T-helper 22 cell (primary cell): ENCODE measurements around the gene MRGPRE.

Experiments used
- DNase-seq: peaks from one replicate; pipeline ENCODE4 v3.0.0-alpha.2; 2020; ENCODE audit warnings: low read depth

MRGPRE gene

DNA sequence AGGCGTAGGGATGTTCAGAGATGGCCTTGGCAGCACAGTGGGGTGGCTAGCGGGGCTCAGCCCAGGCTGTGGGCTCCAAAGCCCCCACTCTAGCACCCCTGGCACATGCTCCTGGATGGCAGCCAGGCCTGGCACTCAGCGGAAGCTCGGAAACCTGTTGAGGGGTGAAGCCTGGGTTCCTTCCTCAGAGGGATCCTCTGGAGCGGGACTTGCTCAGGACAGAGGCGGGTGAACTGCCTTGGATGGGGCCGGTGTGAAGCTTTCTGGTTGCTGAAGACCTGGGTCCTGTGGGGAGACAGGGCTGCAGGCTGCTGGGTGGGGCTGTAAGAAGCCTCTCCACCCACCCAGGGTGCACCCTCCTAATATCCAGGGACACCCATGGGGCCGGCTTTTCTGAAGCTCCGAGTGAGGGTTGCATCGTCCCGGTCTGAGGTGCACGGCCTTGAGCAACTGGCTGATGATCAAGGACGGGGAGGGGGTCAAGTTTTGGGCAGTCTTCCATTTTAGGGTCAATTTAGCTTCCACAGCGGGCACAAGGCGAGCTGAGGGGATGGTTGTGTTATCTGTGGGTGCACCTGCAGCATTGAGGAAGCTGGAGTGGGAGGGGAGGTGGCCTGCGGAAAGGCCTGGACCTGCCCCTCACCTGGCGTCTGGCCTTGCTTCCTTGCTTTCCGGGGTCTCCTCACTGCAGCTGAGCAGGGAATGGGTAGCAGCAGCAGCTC is 5.2 kb downstream of the MRGPRE start:
- no peak for DNase-seq

DNA sequence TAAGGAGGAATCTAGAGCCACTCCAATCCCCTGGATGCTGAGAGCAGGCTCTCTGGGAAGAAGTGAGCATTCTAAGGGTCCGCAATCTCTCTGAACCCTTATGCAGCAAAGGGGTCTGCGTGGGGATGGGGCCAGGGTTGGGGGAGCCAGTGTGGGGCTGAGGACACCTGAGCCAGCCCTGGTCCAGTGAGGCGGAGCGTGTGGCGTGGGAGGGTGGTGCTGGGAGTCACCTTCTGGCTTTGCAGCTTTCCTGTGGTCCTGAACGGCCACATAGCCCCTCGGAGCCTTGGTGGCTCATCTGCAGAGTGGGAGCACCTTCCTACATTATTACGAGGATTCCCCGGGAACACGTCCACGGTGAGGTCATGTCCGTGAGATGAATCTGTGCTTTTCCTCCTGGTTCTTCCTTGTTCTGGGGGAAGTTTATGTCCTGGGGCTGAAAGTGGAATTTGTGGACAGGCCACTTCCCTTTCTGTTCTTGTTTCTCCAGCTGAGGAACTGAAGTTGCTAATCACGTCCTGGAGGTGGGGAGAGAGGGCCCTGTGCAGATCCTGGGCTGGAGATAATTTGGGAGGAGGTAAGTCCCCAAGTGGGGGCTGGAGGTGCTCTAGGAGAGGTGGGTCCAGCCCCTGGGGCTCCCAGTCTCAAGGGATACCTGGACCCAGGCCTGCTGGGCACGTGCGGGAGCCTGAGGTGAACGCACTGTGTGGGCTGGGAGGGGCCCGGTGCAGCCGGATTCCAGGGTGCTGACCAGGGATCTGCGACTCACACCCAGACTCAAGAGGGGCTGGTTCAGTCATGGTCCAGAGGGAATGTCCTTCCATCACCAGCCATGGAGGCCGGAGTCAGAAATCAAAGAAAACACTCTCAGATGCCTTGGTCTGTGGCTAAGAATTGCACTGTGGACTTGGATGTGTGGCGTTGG is 6.1 kb downstream of the MRGPRE start:
- no peak for DNase-seq

DNA sequence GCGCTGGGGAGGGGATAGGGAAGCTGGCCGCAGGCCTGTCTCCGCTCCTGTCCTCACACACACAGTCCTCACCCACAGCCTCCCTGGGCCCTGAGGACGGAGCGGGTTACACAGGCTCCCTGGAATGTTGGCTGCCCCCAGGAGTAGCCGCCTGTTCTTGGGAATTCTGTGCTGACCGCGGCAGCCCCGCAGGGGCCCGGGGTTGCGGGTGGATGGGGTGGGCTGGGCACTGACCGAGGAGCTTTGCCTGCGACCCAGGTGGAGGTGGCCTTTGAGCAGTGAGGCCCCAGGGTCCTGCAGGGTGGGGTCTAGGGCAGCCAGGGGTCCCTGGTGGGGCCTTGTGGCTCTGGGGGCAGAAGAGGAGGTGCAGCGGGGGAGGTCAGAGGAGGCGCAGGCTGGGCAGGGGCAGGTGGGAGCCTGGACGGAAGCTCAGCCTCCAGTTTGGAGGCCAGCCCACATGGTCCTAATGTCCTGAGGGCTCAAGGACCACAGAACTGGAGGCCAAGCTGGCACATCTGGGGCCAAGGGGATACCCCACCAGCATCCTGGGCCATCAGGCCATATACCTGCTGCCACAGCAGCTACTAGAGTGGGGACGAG is 7.0 kb downstream of the MRGPRE start:
- no peak for DNase-seq

DNA sequence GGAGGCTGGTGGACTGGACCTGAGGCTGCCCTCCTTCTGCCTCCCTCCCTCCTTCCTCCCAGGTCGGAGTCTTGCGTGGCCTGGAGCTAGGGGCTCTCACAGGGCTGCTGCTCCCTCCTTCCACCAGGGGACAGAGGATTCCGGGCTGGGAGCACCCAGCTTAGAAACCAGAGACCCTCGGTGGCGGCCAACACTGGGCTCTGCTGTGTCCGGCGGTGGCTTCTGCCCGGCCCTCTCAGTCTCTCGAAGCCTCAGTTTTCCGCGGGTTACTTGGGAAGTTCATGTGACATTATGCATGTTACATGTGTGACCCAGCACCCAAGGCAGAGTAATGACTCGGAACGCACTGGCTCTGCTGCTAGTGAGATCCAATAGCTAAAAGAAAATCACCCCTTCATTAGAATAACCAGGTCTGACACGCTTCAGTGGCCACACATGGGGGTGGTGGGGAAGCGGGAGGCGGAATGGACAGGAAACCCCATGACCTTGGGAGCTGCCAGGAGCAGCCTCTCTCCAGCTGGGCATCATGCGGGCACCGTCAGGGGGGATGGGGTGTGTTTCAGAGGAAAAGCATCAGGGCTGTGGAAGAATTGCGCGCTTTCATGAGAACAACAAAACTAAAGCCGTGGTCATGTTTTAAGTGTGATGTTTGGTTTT is 7.7 kb downstream of the MRGPRE start:
- DNase-seq, result no peak

DNA sequence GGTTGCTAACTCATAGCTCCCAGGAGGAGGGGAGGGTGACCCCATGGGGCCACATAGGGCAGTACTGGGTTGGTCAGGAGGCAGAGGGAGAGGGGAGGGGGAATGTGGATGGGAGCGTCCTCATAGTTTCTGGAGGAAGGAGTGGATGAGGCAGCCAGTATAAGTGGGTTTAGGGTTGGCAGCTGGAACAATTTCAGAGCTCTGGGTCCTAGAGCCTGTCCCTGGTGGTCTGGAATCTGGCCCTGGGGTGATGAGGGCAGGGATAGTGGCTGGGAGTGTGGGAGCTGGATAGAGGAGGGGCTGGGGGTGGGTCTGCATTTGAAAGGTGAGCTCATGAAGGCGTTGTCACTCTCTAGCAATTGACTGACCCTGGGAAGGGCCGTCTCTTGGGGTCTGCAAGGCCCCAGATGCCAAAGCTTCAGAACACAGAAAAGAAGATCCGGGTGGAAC is 8.3 kb downstream of the MRGPRE start:
- DNase-seq, result no peak

DNA sequence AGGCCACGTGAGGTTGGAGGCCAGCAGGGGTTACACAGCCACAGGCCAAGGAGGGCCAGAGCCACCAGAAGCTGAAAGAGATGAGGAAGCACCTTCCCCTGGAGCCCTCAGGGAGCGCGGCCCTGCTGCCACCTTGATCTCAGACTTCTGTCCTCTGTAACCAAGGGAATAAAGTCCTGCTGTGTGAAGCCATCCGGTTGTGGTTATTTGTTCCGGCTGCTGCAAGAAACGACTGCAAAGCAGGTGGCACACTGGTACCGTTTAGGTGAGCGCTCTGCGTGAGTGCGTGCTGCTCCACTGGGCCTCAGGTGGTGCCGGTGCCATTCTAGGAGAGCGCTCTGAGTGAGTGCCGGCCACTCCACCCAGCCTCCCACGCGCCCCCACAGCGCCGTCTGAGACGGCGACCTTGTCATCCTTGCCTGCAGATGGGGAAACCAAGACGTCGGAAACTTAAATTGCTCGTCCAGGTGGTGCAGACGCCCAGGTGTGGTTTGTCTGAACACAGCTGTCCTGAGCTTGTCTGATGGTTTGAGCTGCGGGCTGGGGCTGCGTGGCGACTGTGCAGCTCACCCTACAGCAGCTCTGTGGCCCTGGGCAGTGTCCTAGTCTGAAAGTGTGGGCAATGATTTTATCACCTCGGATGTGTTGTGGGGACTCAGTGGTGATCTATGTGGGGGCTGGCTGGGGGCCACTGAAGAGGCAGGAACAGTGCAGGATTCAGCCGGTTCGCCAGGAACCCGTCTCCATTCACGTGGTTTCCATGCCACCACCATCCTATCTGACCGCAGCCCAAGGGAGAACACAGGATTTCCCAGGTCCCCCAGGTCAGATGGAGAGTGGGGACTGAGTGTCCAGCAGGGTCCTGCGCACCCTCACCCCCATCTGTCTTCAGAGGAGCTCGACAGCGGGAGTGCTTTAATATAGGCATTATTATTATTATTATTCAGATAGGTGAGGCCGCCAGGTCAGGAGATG is 9.0 kb downstream of the MRGPRE start:
- DNase-seq, result no peak

DNA sequence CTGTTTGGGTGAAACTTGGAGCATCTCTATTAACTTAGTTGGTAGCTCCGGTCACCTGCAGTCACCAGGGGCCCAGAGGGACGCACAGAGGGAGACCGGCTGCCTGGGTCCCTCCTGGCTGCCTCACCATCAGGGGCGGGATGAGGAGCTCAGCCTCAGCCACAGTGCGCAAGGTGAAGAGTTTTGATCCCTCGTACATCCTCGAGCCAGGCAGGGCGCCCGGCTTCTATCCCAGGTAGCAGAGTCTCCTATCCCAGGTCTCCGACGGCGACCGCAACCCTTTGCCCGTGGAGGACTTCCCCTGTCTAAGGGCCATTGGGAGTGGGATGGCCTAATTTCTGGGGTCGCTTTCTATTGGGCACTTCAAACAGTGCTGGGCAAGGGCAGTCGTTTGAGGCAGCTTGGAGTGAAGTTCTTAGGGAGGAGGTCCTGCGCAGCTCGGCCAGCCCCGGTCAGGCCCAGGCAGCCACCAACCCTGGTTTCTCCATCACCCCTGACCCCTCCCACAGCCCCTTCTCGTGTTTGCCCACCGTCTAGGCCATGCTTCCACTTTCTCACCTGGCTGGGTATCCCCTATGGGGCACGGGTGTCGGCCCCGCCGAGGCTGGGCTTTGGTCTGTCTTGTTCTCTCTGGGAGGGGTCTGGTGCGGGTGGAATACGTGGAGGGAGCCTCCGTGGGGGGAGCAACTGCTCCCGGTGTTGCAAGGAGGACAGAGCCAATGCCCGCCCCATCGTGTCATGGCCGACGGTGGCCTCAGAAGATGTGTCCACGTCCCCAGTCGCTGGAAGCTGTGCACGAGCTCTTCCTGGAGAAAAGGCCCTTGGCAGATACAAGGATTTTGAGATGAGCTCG is 10.0 kb downstream of the MRGPRE start:
- no peak for DNase-seq

DNA sequence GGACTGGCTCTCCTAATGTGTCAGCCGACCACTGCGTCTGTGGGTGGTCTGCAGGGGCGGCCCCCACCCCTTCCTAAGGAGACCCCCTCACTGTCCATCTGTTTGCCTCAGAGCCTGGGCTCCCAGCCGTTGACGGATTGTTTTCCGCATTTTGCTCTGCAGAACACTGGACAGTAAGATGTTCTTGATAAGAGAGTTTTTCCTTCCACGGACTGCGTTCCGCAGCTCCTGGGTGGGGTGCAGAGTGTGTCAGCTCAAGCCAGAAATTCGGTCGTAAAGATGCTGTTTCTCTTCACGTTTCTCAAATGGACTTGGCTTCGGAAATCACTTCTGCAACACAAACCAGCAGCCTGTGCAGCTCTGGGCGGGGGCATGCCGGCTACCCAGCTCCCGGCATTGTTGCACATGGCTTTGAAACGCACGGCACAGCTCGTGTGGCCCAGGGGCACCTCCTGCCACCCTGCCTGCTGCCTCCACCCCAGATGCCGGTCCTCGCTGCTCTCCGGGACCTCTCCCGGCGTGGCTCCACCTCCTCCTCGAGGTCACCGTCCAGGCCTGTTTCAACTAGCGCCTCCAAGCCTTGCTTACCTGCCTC is 10.7 kb downstream of the MRGPRE start:
- DNase-seq, result no peak

DNA sequence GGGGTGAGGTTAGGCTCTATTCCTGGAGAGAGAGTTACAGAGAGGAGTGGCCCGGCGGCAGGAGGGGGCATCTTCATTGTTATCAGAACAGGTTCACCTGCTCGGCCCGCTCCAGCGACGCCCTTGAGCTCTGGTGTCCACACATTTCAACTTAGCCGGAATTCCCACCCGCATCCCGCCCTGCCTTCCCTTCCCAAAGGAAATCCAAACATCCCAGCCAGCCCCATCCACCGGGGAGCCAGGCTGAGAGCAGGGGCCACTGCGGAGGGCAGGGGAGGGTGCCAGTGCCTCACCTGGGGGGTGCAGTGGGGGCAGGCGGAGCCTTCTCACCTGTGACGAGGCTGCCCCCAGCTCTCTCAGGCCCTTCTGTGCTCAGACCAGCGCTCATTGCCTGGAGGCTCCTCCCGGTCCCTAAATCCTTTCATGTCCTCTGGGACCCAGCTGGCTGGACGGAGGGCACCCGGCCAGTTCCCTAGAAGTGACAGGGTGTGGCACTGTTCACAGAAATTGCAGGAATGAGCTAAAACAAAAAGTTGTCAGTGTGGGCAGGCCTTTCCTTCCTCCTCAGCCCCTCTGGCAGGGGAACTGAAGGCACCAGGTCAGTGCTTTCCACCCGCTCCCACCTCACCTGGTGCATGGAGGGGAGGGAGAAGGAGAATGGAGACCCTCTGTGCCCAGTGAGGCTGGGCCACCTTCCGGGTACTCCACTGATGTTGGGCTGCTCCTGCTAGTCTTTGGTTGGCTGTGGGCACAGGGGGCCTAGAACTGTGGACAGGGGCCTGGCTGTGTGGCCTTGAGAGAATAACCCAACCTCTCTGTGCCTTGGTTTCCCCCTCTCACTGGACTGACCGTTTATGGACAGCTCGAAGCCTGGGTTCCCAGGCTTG is 11.5 kb downstream of the MRGPRE start:
- DNase-seq, result no peak

DNA sequence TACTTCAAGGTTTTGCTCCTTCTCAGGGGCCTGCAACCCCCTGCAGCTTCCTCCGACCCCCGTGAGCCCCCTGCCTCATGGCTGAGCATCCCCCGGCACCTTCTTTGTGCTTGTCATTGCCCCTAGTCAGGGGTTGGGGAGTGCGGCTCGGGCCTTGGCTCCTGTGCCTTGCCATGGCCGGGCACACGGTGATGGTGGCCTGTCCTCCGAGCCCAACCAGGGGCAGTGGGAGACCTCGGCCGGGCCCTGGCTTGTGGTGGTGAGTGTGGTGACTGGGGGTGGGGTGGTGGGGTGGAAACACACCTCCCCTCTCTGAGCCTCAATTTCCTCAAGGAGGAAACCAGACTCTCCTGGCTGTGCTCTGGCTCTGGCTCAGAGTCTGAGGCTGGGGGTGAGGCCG is 12.1 kb downstream of the MRGPRE start:
- DNase-seq, result no peak

DNA sequence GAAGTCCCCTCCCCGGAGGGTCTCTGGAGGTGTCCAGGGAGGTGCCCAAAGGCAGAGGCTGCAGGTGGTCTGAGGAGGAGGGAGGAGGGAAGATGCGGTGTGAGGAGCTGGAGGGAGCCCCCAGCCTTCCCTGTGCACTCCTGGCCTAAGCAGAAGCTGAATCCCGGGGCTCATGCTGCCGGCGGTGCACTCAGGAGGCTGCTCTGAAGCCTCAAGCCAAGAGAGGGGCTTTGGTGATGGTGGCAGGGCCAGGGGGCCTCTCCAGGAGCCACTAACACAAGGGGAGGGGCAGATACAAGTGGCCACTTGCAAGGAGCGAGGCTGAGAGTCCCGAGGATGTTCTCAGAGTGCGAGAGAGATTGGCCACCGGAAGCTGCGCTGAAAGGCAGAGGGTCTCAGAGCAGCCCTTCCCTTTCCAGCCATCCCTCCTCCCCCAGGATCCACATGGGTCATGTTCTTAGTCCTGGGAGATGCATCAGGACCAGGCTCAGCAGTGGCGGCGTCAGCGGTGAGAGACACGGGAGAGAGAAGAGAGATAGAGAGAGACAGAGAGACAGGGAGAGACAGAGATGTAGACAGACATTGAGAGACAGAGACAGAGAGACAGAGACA is 12.8 kb downstream of the MRGPRE start:
- no peak for DNase-seq

DNA sequence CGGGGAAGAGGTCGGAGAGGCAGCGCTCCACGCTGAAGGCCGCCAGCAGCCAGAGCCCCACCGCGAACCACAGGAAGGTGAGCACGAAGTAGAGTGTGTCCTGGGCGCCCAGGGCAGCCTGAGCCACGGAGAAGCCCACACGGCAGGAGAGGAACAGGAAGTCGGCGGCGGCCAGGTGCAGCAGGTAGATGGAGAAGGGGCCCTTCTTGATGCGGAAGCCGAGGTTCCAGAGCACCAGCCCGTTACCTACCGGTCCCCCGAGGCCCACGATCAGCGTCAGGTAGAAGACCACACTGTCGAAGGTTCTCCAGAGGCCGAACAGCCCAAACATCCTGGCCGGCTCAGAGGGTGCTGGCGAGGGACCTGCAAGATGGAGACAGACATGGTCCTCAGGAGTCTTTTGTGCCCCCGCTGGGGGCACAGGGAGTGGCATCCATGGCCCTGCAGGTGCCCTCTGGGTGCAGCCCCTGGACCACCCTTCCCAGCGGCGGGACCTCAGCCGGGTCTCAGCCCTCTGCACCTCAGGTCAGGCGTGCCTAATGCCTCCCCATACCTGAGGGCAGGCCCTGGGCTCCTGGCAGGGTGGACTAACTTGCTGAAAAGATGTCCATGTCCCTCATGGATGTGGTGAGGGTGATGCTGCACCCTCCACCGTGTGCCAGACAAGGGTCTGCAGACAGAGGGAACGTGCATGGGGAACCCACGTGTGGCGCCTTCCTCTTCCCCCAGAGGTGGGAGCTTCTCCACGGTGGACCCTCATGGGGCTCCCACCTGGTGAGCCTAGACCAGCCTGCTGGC is 13.5 kb downstream of the MRGPRE start, which contains the start of gene MRGPRG:
Gene MRGPRG (minus strand): TSS at position 331 of the 798 bp plus-strand sequence. CDS start 0 bp downstream, at position 331.
- DNase-seq, result no peak

DNA sequence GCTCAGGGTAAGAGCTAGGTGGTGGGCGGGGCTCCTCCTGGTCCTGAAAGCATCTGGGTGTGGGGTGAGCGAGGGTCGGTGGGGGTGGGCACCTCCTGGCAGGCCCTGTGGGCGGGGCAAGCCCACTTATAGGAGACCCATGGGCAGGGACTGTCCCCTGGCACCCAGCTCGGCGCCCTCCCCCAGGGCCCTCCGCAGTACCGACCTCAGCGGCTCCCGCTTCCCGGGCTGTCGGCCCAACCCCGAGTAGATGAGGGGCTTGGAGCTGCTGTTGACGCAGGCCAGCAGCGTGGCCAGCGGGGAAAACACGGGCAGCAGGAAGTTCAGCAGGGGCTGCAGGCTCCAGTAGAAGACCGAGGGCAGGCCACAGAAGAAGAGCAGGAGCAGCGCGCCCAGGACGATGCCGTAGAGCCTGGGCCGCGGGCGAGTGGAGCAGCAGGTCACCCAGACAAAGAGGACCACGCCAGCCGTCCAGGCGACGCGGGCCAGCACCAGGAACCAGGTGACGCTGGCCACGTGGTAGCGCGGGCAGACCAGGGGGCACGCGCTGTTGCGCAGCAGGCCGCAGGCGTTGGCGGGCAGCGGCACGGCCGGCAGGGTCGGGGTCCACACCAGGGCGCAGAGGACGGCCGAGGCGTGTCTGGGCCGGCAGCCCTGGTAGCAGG is 14.3 kb downstream of the MRGPRE start:
- DNase-seq, result no peak

DNA sequence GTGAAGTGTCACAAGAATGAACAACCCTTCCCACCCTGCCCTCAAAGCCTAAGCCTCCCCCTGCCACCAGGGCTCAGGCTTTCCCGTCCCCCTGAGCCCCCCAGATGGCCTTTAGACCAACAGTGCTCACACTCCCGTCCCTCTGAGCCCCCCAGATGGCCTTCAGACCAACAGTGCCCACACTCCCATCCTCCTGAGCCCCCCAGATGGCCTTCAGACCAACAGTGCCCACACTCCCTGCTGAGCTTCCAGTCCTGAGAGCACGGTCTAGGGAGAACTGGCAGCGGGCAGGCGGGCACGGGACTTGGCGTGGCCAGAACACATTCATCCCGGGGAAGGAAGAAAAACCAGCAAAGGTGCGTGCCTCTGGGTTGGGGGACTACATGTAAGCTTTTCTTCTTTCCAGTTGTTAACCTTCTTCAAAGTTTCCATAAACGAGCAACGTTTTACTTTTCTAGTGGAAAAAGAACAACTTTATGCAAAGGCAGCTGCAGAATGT is 16.1 kb downstream of the MRGPRE start:
- DNase-seq, result no peak

DNA sequence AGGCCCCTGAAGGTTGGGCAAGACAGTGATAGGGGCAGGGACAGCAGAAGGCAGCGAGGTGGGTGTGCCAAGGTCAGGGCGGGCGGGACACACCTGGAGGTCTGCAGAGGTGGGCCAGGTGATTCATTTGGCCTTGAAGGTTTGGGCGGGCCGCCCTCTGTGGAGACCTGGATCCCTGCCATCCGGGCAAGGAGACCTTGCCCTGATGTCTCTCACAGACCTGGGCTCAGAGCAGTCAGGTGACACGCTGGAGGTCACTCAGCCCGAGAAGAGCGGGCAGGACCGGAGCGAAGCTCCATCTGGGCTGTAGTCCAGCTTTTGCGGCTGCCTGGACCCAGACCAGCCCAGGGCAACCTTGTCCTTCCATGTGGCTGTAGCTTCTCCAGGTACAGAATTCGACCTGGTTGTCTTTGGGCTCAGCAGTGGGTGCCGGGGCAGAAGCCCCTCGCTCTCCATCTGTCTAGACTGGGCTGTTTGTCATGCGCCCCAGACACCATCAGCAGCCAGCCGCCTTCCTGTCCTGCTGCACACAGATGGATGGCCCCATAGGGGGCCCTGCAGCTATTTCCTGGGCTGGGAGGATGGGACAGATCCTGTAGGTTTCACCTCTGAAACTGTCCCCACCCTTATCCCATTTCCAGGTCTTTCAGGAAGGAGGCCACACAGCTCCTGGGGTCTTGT is 16.7 kb downstream of the MRGPRE start:
- DNase-seq, result no peak

DNA sequence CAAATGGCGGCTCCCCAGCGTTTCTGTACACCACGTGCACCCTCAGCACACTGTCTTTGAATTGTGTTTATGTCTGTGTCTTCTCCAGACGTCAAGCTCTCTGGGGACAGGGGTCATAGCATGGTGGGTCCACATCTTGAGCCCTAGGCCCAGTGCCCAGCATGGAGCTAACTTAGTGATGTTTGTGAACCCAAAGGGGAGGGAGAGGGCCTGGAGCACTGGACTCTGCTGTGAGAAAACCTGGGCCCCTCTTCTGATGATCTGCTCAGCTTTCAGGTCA is 17.9 kb downstream of the MRGPRE start:
- DNase-seq, result no peak
